Measurements from ENCODE around the gene CREB3L2. TPM values are rescaled to one million over a fixed set of nuclear protein-coding genes. Genes with fewer than 3 reads are reported as not detected.

CREB3L2 gene
- total RNA-seq, 1 experiment from 2014 or later: 49.8 TPM

- Histone ChIP-seq H3K4me1 (ENCODE audit: control insufficient read depth in 1 of 2, insufficient read depth in 2 of 2, low read length in 2 of 2) (no peaks in the 10 kb centered on the region), H4K20me1 (ENCODE audit: insufficient read depth) (no peaks in the 10 kb centered on the region), H3K27me3 (ENCODE audit: insufficient read depth, low read length) (no peaks in the 10 kb centered on the region), H2AFZ (ENCODE audit: low read depth, low read length, poor library complexity, severe bottlenecking) (no peak overlapping the region), H3K9me3 (ENCODE audit: control insufficient read depth in 1 of 2, insufficient read depth in 1 of 2, low read depth in 1 of 2, low read length in 2 of 2) (no peaks in the 10 kb centered on the region), H3K9ac (ENCODE audit: low read length) (no peak overlapping the region), H3K4me3 (replicated peaks in 1 of 2; ENCODE audit: low read depth in 1 of 2, low read length in 2 of 2) (no peak overlapping the region), H3K36me3 (ENCODE audit: control insufficient read depth in 1 of 2, insufficient read depth in 2 of 2, low read length in 2 of 2) (peaks cover 0 to 3% of the 10 kb centered on the region in 2 experiments; a peak in 2 of 4 replicates), H3K4me2 (ENCODE audit: low read length) (no peak overlapping the region), H3K9me2 (ENCODE audit: insufficient read depth) (no peaks in the 10 kb centered on the region), H3K79me2 (ENCODE audit: insufficient read depth, low read length) (no peaks in the 10 kb centered on the region), H3K27ac (ENCODE audit: low read depth, low read length) (no peak overlapping the region)
- BruUV-seq (replicated peaks): no TSS peak
- TF ChIP-seq SRF (IDR thresholded peaks at IDR 0.05; ENCODE audit: low read depth): no peak
- no peak for TF ChIP-seq SP1 (IDR thresholded peaks at IDR 0.05; ENCODE audit: low read depth)
- no peak for TF ChIP-seq RAD21 (IDR thresholded peaks at IDR 0.05; ENCODE audit: low read depth)
- TF ChIP-seq ELF1 (IDR thresholded peaks at IDR 0.05; ENCODE audit: borderline replicate concordance, low read depth): no peak
- TF ChIP-seq CBX3 (IDR thresholded peaks at IDR 0.05; ENCODE audit: low read depth): no peak
- no peak for TF ChIP-seq SIN3A (IDR thresholded peaks at IDR 0.05; ENCODE audit: low read depth)
- TF ChIP-seq POLR2A (IDR thresholded peaks at IDR 0.05; ENCODE audit: borderline replicate concordance, extremely low read depth, insufficient read depth, insufficient read length): no peak
- intact Hi-C loops (cut with micrococcal nuclease): no loop called here
- ATAC-seq: no peak
- CTCF ChIA-PET: no interaction called here
- RAD21 ChIA-PET (ENCODE audit: low non-redundant PET in 1 of 2, low total read pairs in 2 of 2, uncharacterized antibody in 2 of 2, unreplicated experiment in 2 of 2): no interaction called here
- no peak for DNase-seq (ENCODE audit: low read depth, low spot score)
- POLR2A ChIA-PET: no interaction called here
Observed at GRCh38 chr7:137915266-137915665, 86.6 kb downstream of the CREB3L2 start.

GRCh38 chr7:137913985-137914384 lies 87.9 kb downstream of the CREB3L2 start:
- RAD21 ChIA-PET (ENCODE audit: low non-redundant PET in 1 of 2, low total read pairs in 2 of 2, uncharacterized antibody in 2 of 2, unreplicated experiment in 2 of 2): no interaction called here
- Histone ChIP-seq H3K4me1 (ENCODE audit: control insufficient read depth in 1 of 2, insufficient read depth in 2 of 2, low read length in 2 of 2) (no peaks in the 10 kb centered on the region), H3K9me3 (ENCODE audit: control insufficient read depth in 1 of 2, insufficient read depth in 1 of 2, low read depth in 1 of 2, low read length in 2 of 2) (no peaks in the 10 kb centered on the region), H4K20me1 (ENCODE audit: insufficient read depth) (no peaks in the 10 kb centered on the region), H3K4me2 (ENCODE audit: low read length) (no peak overlapping the region), H3K27ac (ENCODE audit: low read depth, low read length) (no peak overlapping the region), H3K36me3 (ENCODE audit: control insufficient read depth in 1 of 2, insufficient read depth in 2 of 2, low read length in 2 of 2) (peaks cover 0 to 3% of the 10 kb centered on the region in 2 experiments; a peak in 2 of 4 replicates), H3K4me3 (replicated peaks in 1 of 2; ENCODE audit: low read depth in 1 of 2, low read length in 2 of 2) (no peak overlapping the region), H2AFZ (ENCODE audit: low read depth, low read length, poor library complexity, severe bottlenecking) (no peak overlapping the region), H3K79me2 (ENCODE audit: insufficient read depth, low read length) (no peaks in the 10 kb centered on the region), H3K9me2 (ENCODE audit: insufficient read depth) (no peaks in the 10 kb centered on the region), H3K9ac (ENCODE audit: low read length) (no peak overlapping the region), H3K27me3 (ENCODE audit: insufficient read depth, low read length) (no peaks in the 10 kb centered on the region)
- BruUV-seq (replicated peaks): no TSS peak
- DNase-seq (ENCODE audit: low read depth, low spot score) (no peak), ATAC-seq (no peak)
- POLR2A ChIA-PET: no interaction called here
- intact Hi-C loops (cut with micrococcal nuclease): no loop called here
- CTCF ChIA-PET: interaction anchor here (1.8 kb wide), 1 partner anchor 11 kb away, joined by 6 read pairs; no protein-coding TSS in a partner anchor
- TF ChIP-seq ELF1 (IDR thresholded peaks at IDR 0.05; ENCODE audit: borderline replicate concordance, low read depth) (no peak), FOSL1 (IDR thresholded peaks at IDR 0.05; ENCODE audit: low read depth) (no peak), ZNF274 (IDR thresholded peaks at IDR 0.05; ENCODE audit: low read depth, low read length) (no peak), POLR2AphosphoS5 (IDR thresholded peaks at IDR 0.05; ENCODE audit: low read depth, low read length) (no peak), ZBTB33 (IDR thresholded peaks at IDR 0.05; ENCODE audit: extremely low read depth, insufficient replicate concordance, low read length) (no peak), SP1 (IDR thresholded peaks at IDR 0.05; ENCODE audit: low read depth) (no peak), TCF7L2 (IDR thresholded peaks at IDR 0.05; ENCODE audit: borderline replicate concordance, extremely low read depth, insufficient read depth, insufficient read length) (no peak), MAX (IDR thresholded peaks at IDR 0.05) (no peak)
- TF ChIP-seq, protein P1, sequence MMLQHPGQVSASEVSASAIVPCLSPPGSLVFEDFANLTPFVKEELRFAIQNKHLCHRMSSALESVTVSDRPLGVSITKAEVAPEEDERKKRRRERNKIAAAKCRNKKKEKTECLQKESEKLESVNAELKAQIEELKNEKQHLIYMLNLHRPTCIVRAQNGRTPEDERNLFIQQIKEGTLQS (IDR thresholded peaks at IDR 0.05): no peak

Data from HCT116 (cell line).